GM18870 (cell line): Measurements from ENCODE around the gene MTCL3.

Source experiments
- ATAC-seq: cut with Tn5 transposase; IDR thresholded peaks from one replicate; pipeline ENCODE4 v1.9.1; 2021; ENCODE audit warnings: moderate library complexity; ENCODE audit not compliant: unreplicated experiment

Gene MTCL3

GRCh38 chr6:127518710-127519468 lies at the start of gene MTCL3:
Gene MTCL3, minus strand, starts transcription at chr6:127519335.
- no peak for ATAC-seq

GRCh38 chr6:127567476-127567875 lies 48.3 kb upstream of the MTCL3 start:
- no peak for ATAC-seq

GRCh38 chr6:127566651-127567050 lies 47.5 kb upstream of the MTCL3 start:
- ATAC-seq, result no peak

DNA sequence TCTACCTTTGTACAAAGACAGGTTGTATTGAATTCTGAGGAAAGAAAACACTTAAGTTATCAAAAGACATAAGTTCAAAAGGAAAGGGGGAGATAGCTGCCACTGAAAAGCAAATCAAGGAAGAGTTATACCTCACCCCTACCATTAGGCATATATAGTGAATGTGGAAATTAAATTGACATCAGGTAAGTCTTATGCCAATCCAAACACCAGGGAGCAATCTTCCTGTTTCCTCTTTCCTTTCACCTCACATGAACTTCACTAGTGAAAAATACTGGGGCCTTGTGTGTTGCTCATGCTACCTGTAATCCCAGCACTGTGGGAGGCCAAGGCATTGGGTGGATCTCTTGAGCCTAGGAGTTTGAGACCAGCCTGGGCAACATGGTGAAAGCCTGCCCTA lies 47.0 kb upstream of the MTCL3 start:
- no peak for ATAC-seq

DNA sequence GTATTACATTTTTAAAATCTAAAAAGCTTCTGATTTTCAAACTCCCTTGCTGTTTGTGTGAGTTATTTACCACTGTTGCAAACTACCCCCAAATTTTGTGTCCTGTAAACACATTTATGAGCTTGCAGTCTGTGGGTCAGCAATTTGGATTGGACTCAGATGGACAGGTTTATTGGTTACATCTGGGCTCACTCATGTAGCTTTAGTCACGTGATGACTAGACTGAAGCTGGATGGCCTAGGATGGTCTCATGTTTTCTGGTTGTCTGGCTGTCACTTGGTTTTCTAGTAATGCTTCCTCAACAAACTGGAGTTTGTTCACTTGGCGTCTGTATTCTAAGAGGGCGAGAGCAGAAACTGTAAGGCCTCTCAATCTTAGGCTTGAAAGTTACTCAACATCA lies 45.6 kb upstream of the MTCL3 start:
- ATAC-seq, result no peak

DNA sequence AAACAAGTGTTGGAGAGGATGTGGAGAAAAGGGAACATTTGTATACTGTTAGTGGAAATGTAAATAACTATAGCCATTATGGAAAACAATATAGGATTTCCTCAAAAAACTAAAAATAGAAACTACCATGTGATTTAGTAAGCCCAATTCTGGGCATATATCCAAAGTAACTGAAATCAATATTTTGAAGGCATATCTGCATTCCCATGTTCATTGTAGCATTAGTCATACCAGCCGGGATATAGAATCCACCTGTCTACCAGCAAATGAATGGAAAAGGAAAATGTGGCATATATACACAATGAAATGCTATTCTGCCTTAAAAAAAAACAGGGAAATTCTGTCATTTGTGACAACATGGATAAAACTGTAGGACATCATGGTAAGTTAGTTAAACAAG lies 42.5 kb upstream of the MTCL3 start:
- ATAC-seq, result no peak

DNA sequence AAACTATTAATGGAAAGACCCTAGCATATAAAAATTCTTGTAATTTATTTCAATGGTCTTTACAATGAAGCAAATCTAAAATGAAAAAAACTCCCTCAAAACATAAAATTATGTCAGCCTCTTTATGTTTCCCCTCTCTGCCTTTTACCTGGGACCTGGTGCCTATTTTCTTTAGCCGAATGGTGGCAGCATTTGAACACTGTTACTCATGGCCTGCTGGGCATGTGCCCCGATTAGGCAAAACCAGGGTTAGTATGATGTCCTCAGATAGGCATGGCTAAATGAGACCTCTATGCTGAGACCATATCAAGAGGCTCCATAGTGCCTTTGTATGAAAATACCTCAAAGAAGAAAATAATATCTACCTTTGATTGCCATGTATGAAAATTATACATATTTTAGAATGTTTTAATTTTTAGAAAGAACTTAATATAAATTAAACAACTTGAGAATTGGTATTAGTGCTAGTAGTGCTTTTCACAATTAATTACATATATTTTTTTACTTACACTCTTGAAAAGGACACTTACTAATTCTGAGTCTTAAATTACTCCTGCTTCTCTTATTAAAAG lies 35.4 kb upstream of the MTCL3 start:
- ATAC-seq, result peak; percentile 84

DNA sequence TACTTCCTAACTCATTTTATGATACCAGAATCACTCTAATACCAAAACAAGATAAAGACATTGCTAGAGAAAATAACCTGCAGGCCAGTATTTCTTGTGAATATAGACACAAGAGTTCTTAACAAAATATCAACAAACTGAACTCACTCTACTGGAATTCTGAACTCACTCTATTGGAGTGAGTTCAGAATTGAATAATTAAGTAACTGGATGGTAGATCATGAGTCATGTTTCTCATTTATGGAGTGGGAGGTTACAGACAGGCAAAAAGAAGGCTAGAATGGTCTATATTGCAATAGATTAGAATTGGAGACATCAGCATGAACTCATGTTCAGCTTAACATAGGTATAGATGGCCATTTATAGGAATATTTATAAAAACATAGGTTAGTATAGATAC lies 31.3 kb upstream of the MTCL3 start:
- ATAC-seq, result no peak

GRCh38 chr6:127547904-127548649 lies 28.9 kb upstream of the MTCL3 start:
- no peak for ATAC-seq

- ATAC-seq, result no peak
Observed at GRCh38 chr6:127547215-127547614, 28.1 kb upstream of the MTCL3 start.

- no peak for ATAC-seq
Observed at GRCh38 chr6:127539272-127539671, 20.1 kb upstream of the MTCL3 start.

- no peak for ATAC-seq
Observed at GRCh38 chr6:127538750-127539264, 19.7 kb upstream of the MTCL3 start.

GRCh38 chr6:127533736-127534135 lies 14.6 kb upstream of the MTCL3 start:
- no peak for ATAC-seq

DNA sequence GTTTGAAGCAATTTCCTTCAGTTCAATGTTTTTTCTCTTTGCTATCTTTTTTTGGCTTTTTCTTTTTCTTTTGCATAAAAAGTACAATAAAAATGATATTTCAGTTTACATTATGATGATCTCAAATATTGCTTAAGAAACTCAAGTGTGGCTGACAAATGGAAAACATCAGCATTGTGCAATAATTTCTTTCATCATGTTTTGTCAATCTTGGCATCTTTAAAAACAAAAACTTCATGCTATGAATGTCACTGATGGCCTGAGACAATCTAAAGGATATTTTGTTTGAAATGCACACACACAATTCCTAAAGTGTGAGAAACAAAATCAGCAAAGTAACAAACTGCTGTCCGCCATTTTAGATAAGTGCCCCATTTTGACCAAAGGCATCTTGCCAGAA lies 13.9 kb upstream of the MTCL3 start:
- no peak for ATAC-seq

GRCh38 chr6:127522714-127523113 lies 3.6 kb upstream of the MTCL3 start:
- ATAC-seq, result no peak

GRCh38 chr6:127520066-127520465 lies 931 bp upstream of the MTCL3 start:
- ATAC-seq, result no peak

DNA sequence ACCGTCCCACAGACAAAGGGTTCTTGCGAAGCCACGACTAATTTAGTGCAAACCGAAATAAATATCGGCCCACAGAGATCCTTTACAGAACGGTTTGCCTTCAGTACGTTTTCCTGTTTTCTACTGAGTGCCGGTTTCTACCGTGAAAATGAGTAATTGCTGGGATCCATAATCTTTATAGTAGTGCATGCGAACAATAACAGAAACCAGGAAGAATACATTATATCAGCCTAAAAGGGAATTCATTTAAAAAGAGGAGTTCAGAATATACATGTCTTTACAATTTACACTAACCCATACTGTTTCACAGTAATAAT lies 292 bp upstream of the MTCL3 start:
- ATAC-seq, result no peak

DNA sequence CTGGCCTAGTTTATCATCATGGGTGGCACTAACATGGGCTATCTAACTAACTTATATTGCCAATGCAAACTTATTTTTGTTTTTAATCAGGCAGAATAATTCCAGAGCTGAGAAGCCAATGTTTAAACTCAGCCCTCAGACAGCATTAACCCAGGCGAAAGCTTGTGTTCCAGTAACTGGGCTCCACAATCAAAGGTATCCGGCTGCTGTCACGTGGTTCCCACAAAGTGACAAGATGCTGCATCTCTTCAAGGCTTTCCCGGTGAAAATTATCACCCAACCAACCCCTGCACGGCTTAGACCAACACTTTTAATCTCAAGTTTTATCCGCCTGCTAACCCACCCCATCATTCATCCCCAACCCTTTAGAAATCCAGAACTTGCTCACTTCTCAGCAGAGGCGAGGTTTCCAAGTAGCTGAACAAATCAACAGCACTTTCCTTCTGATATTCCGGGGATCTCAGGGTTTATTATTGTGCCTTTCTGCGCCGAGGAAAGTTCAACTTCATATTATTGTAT lies 885 bp downstream of the MTCL3 start:
- ATAC-seq, result no peak

DNA sequence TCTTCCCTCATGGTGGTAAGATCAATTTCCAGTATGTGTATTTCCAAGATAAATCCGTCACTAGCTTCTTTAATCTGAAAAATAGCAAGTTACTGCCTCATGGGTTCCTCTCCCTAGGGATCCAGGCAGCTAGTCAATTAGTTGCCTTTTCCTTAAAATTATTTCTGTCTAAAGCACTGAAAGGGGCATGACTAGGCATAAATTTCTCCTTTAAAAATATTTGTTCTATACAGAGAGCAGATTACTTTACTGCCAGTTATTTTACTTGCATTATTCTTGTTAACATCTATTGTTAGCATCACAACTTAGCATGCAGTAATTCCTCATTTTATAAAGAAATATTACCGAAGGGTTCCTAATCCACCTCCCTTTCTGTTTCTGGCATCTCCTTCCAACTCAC lies 1.4 kb downstream of the MTCL3 start:
- ATAC-seq, result no peak

DNA sequence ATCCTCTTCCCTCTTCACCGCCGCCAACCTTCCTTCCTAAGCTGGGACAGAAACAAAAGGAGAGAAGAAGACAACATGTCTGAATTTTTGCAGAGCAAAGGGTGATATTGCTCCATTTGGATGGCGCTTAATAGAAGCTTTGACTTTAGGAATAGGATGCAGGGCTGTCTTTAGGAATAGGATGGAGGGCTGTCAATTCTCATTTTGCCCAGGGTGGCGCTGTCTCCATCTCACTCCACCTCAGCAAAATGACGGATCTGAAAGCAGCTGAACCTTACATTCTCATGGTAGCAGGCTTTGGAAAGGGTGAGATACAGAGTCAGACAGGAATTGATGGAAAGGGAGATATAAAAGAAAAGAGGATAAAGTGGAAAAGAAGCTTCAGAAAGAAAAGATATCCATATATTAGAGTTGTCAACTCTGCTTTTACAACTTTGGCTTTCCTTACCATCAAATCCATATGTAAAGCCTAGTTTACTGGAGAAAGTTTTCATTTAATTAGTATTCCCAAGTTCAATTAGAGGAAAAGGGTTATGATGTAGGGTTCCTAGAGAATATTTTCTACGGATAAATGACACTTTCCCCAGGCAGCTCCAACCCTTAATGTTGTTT lies 2.4 kb downstream of the MTCL3 start:
- ATAC-seq, result peak; percentile 66
